Astrocyte (in vitro differentiated cells and primary cell): ENCODE data around the gene SCRN2.

Experiments used
- CTCF ChIP-seq: IDR thresholded peaks from 2 replicates; pipeline ENCODE4 v1.5.1; 2011; ENCODE audit warnings: low read depth, mild to moderate bottlenecking, inconsistent platforms, low read length, moderate library complexity; ENCODE audit not compliant: insufficient read depth
- EZH2 ChIP-seq: IDR thresholded peaks from 2 replicates; pipeline ENCODE4 v1.6.1; 2012; ENCODE audit warnings: mild to moderate bottlenecking, low read length, inconsistent platforms; ENCODE audit not compliant: insufficient read depth

- TF ChIP-seq CTCF (no peak), EZH2 (no peak)
These were observed 25.9 kb upstream of the SCRN2 start for GRCh38 chr17:47866941-47867340.
